GM18498 (cell line): ENCODE results near the gene TMEM117.

Source experiments
- ATAC-seq: cut with Tn5 transposase; IDR thresholded peaks from one replicate; pipeline ENCODE4 v1.9.1; 2021; ENCODE audit warnings: mild to moderate bottlenecking, moderate library complexity; ENCODE audit not compliant: unreplicated experiment

TMEM117 gene

DNA sequence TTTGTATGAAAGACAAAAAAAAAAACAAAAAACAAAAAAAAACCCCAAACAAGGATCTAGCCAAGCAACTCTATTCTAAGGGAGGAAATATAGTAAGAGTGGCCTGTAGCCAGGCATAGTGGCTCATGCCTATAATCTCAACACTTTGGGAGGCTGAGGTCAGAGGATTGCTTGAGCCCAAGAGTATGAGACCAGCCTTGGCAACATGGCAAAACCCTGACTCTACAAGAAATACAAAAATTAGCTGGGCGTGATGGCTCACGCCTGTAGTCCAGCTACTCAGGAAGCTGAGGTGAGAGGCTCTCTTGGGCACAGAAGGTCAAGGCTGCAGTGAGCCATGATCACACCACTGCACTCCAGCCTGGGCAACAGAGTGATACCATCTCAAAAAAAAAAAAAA is 47.9 kb downstream of the TMEM117 start:
- no peak for ATAC-seq

DNA sequence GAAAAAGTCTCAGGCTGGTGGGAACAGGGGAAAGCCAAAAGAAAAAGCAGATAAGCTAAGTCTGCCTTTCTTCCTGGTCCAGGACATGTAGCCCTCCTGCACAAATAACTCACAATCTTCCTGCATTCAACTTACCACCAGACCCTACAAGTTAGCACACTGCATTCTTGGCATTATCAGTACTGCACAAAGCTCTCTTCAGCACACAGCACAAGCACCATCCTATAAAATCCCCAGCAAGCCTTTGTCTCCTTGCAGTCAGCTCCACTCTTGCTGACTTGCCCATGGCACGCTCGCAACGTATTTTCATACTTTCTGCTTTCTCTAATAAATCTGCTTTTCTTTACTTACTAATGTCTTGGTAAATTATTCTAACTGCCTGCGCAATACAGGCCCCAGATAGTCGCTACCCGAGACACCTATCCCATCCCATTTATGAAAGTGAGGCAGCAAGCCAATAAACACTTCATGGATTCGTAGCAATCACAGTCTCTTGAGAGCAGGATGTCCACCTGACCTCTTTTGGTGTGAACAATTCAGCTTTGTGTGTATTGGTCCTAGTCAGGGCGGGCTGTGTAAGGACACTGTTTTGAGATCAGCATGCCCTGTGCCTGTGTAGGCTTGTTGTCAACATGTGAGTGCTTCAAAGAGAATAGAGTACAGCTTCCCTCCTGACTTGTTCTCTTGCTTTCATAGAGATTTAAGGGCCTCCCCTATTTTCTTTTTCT is 49.0 kb downstream of the TMEM117 start:
- ATAC-seq = no peak

DNA sequence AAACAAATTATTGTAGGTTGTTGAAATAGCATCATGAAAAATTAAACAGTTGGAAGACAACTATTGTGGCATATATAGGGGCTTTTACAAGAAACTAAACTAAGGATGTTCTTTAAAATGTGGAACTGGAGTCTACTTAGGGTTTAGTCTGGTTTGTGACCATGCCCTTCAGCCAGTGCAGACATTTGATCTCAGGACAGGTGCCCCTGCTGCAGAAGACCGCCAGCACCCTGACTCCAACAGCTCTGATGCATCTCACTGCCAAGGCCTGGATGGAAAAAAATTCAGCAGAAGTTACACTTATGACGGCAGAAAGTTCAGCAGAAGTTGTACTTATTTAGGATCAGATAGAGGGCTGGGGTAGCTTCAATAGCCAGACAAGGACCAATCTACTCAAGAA is 51.5 kb downstream of the TMEM117 start:
- no peak for ATAC-seq

DNA sequence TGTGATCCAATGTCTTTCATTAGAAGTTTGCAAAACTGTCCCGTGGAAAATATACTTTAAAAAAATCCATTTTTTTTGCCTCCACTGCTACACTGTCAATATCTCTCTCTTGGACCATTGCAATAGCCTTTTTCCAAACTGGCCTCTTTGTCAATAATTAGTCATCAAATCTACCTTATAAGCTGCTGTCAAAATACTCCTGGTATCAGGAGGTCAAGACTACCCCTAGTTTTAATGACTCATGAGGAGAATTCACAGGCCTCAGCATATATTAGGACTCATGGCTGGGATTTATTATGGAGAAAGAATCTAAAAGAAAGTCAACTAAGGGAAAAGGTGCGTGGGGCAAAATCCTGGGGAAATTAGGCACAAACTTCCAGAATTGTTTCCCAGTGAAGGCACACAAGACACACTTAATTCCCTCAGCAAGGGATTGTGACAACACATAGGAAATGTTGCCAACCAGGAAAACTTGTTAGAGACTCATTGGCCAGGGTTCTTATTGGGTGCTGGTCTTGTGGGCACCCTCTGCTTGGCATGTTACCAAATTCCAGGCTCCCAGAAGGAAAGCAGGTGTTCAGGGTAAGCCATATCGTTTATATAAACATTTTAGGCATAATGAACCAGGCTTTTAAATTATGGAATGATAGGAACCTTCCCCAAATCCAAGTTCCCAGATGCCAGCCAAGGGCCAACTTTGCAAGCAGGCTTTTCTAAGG is 56.1 kb downstream of the TMEM117 start:
- ATAC-seq = no peak

DNA sequence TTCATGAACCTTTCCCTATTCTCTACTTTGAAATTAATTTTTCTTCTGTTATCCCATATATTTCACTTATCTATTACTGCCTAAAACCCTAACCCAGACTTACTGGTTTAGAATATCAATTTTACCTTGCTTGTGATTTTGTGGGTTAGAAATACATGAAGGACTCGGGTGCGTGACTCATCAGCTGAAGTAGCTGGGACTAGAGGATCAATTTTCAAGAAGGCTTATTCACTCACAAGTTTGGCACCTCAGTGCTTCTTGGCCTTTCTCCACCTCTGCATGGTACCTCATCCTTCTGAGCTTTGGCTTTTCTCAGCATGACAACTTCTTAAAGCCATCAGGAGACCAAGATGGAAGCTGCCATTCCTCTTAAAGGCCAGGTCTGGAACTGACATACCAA is 57.8 kb downstream of the TMEM117 start:
- ATAC-seq = no peak

DNA sequence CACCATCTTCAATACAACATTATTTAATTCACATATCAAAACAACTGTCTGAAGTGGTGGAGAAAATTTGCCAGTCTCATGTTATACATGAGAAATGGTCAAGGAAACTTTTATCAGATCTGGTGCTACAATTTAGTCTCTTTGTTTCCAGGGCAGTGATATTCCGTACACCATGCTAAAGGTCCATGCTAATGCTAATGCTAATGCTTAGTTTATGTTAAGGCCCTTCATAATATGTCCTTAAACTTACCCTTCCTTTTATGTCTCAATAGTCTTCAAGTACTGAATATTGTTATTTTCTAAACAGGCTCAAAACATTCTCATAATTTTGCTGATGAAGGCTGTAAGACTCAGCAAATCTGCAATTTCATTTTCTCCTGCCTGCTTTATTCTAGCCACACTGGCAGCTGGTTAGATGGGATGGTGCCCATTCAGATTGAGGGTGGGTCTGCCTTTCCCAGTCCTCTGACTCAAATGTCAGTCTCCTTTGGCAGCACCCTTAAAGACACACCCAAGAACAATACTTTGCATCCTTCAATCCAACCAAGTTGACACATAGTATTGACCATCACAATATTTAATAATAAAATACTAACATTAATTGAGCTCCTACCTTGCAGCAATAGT is 59.8 kb downstream of the TMEM117 start:
- no peak for ATAC-seq

DNA sequence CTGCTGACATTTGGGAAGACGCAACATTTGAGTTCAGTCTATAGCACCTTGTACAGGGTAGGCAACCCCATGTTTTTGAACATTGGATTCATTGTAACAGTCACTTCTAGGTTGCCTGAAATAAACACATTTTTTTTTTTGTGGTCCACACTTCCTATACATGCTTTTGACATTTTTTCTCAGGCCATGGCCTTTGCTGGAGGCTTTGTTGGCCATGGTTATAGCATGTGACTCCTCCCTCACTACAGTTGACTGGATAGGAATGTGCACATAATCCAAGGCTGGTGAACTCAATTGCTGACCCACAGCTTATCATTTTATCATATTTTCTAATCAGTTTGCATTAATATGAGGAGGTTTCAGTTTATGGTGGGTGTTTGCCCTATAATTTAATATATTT is 60.6 kb downstream of the TMEM117 start:
- no peak for ATAC-seq

DNA sequence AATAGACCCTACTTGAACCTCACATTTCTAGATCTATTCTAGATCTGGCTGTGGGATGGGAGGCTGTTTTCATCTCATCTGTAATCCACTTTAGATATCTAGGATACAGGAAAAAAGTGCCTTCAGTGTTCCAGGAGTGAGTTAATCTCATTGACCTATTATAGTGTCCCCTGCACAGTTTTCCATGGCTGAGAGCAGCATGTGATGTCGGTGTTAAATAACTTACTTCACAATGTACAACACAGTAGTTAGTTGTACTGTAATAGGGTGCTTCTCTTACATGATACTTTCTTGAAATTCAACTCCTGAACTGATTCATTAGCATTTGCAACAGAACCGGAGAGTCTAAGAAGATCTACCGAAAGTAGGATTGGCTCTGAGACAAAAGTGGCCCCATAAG is 62.6 kb downstream of the TMEM117 start:
- no peak for ATAC-seq

DNA sequence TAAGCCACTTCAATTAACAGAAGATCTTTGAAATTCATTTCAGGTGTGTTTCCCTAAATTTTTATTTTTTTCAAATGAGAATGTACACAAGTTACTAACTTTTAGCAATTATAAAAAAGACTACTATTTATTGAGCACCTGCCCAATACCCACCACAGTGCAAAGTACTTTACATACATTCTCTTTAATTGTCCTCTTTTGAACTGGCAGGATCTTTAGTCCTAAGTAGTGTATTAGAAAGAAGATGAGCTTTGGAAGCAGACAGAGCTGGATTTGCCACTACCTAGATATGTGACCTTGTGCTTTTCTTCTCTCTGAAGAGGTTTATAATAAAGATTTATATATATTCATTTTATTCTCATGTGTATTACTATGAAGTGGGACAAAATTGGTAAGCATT is 63.7 kb downstream of the TMEM117 start:
- no peak for ATAC-seq

DNA sequence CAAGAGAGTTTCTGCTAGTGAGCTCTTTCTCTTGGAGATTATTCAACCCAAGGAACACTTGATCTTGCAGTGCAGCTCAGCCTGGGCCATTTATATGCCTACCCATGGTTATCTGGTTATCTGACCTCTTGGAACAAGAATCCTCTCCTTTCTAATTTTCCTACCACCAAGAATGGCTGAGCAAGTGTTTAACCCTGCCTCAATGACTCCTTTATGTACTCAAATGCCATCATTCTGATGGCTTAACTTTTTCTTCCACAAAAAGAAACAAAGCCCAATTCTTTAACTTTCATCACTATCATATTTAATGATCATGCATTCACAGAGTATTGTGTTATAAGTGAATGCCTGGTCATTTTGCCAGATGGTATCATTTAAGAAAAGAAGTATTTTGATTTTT is 67.8 kb downstream of the TMEM117 start:
- ATAC-seq = no peak

DNA sequence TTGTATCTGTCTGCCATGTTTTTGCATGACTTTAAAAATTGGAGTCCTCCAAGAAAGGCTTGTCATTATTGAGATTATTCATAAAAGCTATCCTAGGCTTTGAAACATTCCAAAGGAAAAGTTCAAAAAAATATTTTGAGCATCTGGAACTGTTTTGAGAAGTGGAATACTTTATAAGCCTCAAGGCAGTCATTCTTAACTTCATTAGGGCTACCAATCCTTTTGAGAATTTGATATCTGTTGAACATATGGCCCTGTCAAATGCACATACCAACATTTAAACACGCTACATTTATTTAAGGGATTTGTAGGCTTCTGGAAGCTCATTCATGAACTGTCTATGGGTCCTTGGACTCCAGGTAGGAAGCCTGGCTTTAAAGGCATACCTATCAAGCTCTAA is 77.0 kb downstream of the TMEM117 start:
- ATAC-seq = no peak

DNA sequence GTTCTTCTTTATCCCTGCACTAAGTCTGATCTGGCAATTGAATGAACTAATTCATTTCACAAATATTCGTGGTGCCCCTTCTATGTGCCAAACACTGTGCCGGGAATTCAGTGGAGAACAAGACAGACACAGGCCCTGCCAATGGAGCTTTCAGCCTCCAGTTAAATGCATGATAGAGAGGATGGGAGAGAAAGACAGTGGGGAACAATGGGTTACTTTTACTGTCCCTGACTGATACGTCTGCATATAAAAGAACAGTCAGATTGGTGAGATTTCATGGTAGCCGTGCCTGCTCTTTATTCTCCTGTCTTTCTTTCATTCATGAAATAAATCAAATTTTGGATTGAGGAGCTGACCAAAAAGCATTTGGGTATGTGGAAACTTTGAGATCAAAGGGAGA is 78.5 kb downstream of the TMEM117 start:
- no peak for ATAC-seq

DNA sequence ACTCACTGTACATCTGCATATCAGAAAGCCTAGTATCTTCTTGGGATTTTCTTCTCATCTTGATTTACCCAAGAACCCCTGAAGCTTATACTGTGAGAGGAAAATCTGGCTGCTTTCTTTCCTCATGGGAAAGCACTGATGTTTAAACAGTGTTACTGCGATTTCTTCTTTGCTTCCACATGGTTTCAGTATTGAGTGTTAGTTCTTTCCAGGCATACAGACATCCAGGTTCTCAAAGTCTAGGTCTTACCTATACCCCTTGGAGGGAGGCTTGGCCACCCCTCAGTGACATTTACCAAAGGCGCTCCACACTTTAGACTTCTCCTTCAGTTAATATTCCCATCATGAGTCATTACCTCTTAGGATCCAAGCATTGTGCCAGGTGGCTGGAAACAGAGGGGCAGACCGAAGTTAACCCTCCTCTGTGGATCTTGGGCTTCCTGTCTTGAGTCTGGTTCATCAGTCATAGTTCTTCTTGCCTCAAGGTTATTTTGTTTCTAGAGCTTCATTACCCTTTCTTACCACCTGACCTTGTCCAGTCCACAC is 79.1 kb downstream of the TMEM117 start:
- no peak for ATAC-seq

DNA sequence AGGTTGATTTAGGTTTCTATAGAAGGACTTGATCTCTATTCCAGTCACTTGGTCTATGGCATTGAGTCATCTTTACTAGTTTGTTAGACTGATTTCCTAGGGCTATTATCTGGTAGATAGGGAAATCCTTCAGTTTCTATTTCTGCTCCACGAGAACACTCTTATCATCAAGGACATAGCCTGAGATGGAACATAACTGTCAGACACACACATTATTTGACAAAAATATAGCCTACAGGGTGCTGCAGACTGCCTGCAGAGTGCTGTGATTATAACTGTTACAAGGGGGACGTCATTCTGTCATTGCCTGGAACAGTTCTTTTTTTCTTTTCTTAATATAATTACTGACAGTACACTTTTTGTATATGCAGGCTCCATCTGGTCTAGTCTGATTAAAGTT is 82.0 kb downstream of the TMEM117 start:
- ATAC-seq = no peak

DNA sequence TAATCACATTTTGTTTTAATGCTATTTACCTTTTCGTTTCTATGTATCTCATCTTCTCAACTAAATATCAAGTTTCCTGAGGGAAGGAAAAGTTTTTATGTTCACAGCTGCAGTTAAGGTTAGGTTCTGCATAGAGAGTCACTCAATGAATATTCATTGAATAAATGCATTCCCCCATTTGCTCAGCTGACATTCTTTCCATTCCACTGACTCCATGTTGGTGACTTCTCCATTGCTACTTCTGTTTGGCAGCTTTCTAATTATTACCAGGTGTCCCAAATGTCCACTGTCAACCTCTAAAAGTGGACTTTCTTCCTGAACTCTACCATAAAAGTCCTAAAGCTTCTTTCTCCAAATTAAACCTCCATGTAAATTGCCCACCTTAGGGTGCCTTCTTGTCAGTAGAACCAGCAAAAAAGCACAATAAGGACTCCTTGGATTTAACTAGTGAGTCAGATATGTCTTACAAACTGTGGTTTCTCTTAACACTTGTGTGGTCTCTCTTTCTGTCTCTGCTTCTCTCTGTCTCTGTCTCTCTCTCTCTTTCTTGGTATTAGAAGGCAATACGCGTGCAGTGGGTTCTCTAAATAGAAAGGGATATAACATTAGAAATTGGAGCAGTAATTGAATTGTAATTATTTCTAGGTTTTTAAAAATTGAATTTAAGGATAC is 85.9 kb downstream of the TMEM117 start:
- ATAC-seq = no peak

DNA sequence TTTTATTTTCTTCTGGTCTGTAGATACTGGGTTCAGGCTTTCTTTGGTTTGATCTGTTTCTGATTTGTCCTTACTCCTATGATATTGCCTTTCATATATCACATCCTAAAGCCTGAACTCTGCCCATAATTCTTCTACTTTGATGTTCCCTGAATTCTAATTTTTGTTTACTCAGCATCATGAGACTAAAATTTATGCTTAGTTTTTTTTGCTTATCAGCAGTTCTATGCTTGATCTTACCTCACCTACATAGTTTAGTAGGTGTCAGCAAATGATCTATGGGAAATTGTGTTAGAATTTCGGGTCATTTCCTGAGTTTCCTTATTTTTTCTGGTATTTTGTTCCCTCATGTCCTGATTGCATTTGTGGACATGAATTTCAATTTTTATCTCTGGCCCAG is 94.2 kb downstream of the TMEM117 start:
- ATAC-seq = no peak

DNA sequence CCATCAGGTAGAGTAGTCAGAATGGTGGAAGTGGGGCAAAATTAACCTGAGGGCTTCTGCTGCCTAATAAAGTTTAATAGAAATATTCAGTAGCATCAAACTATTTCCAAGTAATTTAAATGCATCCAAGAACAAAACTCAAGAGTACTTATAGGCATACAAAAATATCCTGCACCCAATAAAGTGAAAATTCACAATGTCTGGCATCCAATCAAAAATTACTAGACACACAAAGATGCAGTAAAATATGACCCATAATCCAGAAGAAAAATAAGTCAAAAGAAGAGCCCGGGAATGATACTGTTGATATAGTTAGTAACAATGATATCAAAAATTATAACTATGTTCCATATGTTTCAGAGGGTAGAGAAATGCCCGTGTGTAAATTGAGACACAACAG is 95.3 kb downstream of the TMEM117 start:
- no peak for ATAC-seq

DNA sequence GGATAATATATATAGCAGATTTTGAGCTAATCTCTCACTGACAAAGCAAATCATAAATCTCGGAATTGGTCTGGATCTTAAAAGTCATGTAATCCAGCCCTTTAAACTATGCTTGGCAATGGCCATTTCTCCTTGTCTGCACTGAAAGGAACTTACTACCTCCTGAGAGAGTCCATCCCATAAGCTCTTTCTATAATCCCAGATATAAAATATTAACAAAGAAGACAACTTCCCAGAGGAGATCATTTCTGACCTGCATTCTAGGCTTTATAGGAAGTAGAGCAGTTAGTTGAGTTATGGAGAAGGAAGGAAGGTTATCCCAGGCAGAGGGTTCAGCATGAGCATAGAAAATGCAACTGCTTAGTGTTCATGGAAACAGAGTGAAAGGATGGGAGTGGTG is 99.7 kb downstream of the TMEM117 start:
- ATAC-seq = no peak

DNA sequence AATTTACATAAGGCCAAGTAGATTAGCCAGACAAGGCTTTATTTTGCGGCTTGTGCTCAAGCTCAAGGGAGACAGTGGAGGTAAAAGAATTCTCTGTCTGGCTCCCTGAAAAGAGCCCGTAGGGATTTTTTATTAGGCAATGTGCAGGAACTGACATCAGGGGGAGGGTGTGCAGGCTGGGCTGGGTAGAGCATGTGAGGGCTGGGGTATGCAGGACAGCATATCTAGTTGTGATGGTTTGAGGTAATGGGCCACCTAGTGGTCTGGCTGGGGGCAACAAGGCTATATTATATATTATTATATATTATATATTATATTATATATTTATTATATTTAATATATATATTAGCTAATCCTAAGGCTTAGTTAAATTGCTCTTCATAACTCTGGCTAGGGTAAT is 102.1 kb downstream of the TMEM117 start:
- ATAC-seq = peak; percentile 63

DNA sequence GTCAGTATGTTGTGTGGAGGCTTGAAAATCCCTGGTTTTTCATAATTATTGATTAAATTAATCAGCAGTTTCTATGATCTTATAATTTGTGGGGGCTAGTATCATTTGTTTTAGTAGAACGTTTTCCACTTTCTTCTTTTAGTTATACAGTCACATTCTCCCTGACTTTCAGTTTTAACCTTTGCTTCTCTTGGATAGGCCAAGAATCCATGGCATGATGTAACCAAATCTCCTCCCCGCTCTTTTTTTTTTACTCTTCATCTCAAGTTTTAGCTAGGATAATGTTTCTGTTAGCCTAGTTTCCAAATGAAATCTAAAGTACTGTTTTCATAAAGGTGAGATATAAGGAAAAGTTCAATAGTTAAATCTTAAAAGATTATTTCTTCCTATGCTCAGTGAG is 106.5 kb downstream of the TMEM117 start:
- no peak for ATAC-seq

DNA sequence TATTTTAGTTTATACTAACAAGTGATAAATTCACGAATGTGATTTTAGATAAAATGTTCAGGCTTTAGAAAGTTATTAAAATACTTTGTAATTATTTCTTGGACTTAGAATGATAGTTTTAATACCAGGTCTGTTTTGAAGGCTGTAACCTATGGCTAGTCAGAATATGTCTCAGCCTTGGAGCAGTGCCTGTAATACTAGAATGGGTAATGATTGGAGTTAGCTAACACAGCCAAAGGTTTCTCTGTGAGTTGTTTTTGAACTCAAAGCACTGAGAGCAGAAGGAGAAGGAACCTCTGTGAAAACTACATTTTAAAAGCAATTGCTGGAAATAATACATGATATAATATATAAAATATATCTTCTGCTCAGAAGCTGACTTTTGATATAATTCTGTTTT is 110.1 kb downstream of the TMEM117 start:
- no peak for ATAC-seq
